Adrenal gland (tissue), 5 donors: ENCODE measurements around the gene MKNK1.

Source experiments
- POLR2A ChIP-seq, 2 donors: fragments of 450-650 bp; IDR thresholded peaks; one replicate each; pipeline ENCODE4 v1.6.1; 2017; ENCODE audit warnings: antibody characterized with exemption in 2 of 2, mild to moderate bottlenecking in 2 of 2, moderate library complexity in 1 of 2
- TF ChIP-seq, protein P1 (sequence below), 6 experiments: fragments of 450-650 bp in 4 of 6; fragments of 200-600 bp in 2 of 6; sonication (generic) in 1 of 6; IDR thresholded peaks; 1 replicate in 5 of 6; 2 replicates in 1 of 6; pipeline versions ENCODE4 v1.5.1 to v1.8.0; 2016 to 2021; ENCODE audit warnings: antibody characterized with exemption in 6 of 6, mild to moderate bottlenecking in 2 of 6, moderate library complexity in 1 of 6
- donor health status: DM: no; HTN: no; CAD: no.

DNA sequence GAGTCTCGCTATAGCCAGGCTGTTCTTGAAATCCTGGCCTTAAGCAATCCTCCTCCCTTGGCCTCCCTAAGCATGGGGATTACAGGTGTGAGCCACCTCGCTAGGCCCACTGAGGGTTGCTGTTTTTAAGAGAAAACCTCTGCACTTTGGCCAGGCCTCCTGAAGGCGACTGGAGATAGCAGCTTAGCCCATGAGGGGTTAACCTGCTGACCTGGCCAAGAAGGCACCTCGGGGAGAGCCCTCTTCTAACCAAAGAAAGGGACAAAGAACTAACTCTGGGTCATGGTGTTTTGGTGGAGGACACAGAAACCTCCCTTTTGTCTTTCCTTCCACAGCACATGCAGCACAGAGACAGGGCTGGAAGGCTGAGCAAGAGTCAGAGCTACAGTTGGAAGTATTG lies 35.0 kb downstream of the MKNK1 start:
- TF ChIP-seq, protein P1, sequence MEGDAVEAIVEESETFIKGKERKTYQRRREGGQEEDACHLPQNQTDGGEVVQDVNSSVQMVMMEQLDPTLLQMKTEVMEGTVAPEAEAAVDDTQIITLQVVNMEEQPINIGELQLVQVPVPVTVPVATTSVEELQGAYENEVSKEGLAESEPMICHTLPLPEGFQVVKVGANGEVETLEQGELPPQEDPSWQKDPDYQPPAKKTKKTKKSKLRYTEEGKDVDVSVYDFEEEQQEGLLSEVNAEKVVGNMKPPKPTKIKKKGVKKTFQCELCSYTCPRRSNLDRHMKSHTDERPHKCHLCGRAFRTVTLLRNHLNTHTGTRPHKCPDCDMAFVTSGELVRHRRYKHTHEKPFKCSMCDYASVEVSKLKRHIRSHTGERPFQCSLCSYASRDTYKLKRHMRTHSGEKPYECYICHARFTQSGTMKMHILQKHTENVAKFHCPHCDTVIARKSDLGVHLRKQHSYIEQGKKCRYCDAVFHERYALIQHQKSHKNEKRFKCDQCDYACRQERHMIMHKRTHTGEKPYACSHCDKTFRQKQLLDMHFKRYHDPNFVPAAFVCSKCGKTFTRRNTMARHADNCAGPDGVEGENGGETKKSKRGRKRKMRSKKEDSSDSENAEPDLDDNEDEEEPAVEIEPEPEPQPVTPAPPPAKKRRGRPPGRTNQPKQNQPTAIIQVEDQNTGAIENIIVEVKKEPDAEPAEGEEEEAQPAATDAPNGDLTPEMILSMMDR (IDR thresholded peaks at IDR 0.05): no peak
- TF ChIP-seq POLR2A (IDR thresholded peaks at IDR 0.05): no peak
